Stomach (tissue), 9 donors: ENCODE measurements around the gene SORCS3. TPM values are rescaled to one million over a fixed set of nuclear protein-coding genes. Genes with fewer than 3 reads are reported as not detected.

ENCODE experiments used
- DNase-seq, 2 donors: peaks; one replicate each; pipeline versions ENCODE4 v3.0.0 to v3.0.0-alpha.2; 2013 to 2019
- H3K27ac ChIP-seq, 5 donors: fragments of 200-600 bp in 4 of 5; sonication (generic) in 4 of 5; one replicate each; pipeline ENCODE4 v1.5.1; 2013 to 2019; ENCODE audit warnings: mild to moderate bottlenecking in 1 of 5, moderate library complexity in 1 of 5
- H3K27me3 ChIP-seq, 3 donors: fragments of 200-600 bp; sonication (generic); one replicate each; pipeline ENCODE4 v1.5.1; 2017 to 2019; ENCODE audit warnings: mixed run types in 1 of 3
- H3K36me3 ChIP-seq, 4 donors: fragments of 200-600 bp; sonication (generic); 1 replicate in 3 of 4; 2 replicates in 1 of 4; pipeline ENCODE4 v1.5.1; 2016 to 2019
- H3K4me1 ChIP-seq, 4 donors: fragments of 200-600 bp; sonication (generic); one replicate each; pipeline ENCODE4 v1.5.1; 2016 to 2019
- H3K4me3 ChIP-seq, 4 donors: fragments of 200-600 bp; sonication (generic) in 3 of 4; one replicate each; pipeline ENCODE4 v1.5.1; 2016 to 2019; ENCODE audit warnings: mild to moderate bottlenecking in 1 of 4
- H3K9me3 ChIP-seq, 4 donors: fragments of 200-600 bp; sonication (generic); one replicate each; pipeline ENCODE4 v1.5.1; 2016 to 2019
- CTCF ChIP-seq, 7 experiments: fragments of 450-650 bp in 4 of 7; fragments of 200-600 bp in 3 of 7; sonication (generic) in 3 of 7; IDR thresholded peaks; one replicate each; pipeline ENCODE4 v1.5.1; 2016 to 2019; ENCODE audit warnings: antibody characterized with exemption in 7 of 7, control low read depth in 2 of 7, mild to moderate bottlenecking in 1 of 7
- EP300 ChIP-seq: sonication (generic); formaldehyde crosslinking; IDR thresholded peaks from one replicate; pipeline ENCODE4 v1.6.1; 2017; ENCODE audit warnings: antibody characterized with exemption
- POLR2A ChIP-seq, 4 donors: fragments of 450-650 bp; IDR thresholded peaks; one replicate each; pipeline ENCODE4 v1.6.1; 2016; ENCODE audit warnings: antibody characterized with exemption in 4 of 4, control low read depth in 2 of 4, mild to moderate bottlenecking in 1 of 4, moderate library complexity in 1 of 4
- POLR2AphosphoS5 ChIP-seq, 3 donors: sonication (generic); formaldehyde crosslinking; IDR thresholded peaks; one replicate each; pipeline ENCODE4 v1.6.1; 2016; ENCODE audit warnings: antibody characterized with exemption in 3 of 3
- WGBS, 5 donors: extraction: QIAGEN DNeasy Blood & Tissue Kit in 3 of 5; methylation state at CpG; one replicate each; pipeline versions ENCODE4 v1.1.5 to v1.1.7; 2013 to 2018; 5-methylcytosine and 5-hydroxymethylcytosine counted together
- intact Hi-C: fragments of 100-400 bp; cut with DNase I; formaldehyde crosslinking; loops from one replicate; pipeline ENCODE4 v1.15.1; 2023; ENCODE audit warnings: low total_unique reads
- polyA plus RNA-seq, 3 donors: library from polyadenylated mRNA; stranded (reverse); fragments of 200-250 nt; gene quantifications; one replicate each; pipeline ENCODE4 v1.2.3, GENCODE V29; 2013
- total RNA-seq, 5 donors: library from RNA; depleted of rRNA; stranded (reverse); fragments of >200 nt; gene quantifications; one replicate each; pipeline versions ENCODE4 v1.1.0 to v1.2.3, GENCODE V29; 2014 to 2016
- donor health status: healthy with polysubstance abuse.
- donor health status: Bipolar disorder and iron deficiency.
- donor health status: healthy.

Gene SORCS3
- total and polyA plus RNA-seq, 8 donors: 0.06 to 2.6 (median 0.20) TPM; not detected in 4

- intact Hi-C loops: no loop called here
- H3K27me3 ChIP-seq: peaks cover 0 to 17% (median 0%) of the 10 kb centered on the region in 3 donors
- 78 to 94% (median 86%) methylated on average over 3 of the region's 3 CpGs for WGBS, 5 donors
- no peak for TF ChIP-seq POLR2A (IDR thresholded peaks at IDR 0.05)
- TF ChIP-seq EP300: no peak
- no peak for TF ChIP-seq CTCF (IDR thresholded peaks at IDR 0.05)
- no peak for TF ChIP-seq POLR2AphosphoS5 (IDR thresholded peaks at IDR 0.05)
- H3K27ac ChIP-seq: no peak overlapping the region
- H3K4me1 ChIP-seq: no peaks in the 10 kb centered on the region
- no peaks in the 10 kb centered on the region for H3K36me3 ChIP-seq
- H3K4me3 ChIP-seq: no peak overlapping the region
- no peaks in the 10 kb centered on the region for H3K9me3 ChIP-seq
- no peak for DNase-seq
These were observed 22.5 kb downstream of the SORCS3 start for GRCh38 chr10:104663563-104663962.

DNA sequence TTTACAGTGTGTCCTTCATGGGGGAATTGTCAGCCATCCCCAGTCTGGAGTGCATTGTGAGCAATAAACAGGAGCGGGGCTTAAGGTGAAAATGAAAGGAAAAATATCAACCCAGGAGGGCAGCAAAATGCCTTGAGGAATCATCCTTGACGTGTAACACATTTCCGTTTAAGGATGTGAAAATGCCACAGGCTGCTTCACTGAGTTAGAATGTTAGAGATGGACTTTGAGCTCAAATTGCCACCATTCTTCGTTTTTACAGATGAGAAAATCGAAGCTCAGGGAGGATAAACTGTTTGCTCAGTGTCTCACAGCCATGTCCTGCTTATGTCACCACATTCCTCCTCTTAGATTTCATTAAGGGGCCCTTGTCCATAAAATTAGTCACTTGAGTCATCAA lies 23.1 kb downstream of the SORCS3 start:
- DNase-seq: no peak
- WGBS, 5 donors: 48 to 68% (median 63%) methylated on average over 5 of the region's 5 CpGs
- intact Hi-C loops: no loop called here

GRCh38 chr10:104665174-104665573 lies 24.1 kb downstream of the SORCS3 start:
- Histone ChIP-seq H3K27ac (no peak overlapping the region), H3K9me3 (peaks cover 0 to 2% (median 0%) of the 10 kb centered on the region in 4 donors), H3K4me3 (no peak overlapping the region), H3K27me3 (peaks cover 0 to 13% (median 0%) of the 10 kb centered on the region in 3 donors), H3K36me3 (no peaks in the 10 kb centered on the region), H3K4me1 (no peaks in the 10 kb centered on the region)
- TF ChIP-seq CTCF (IDR thresholded peaks at IDR 0.05) (no peak), EP300 (no peak), POLR2AphosphoS5 (IDR thresholded peaks at IDR 0.05) (no peak), POLR2A (IDR thresholded peaks at IDR 0.05) (no peak)
- 78 to 87% (median 84%) methylated on average over 4 of the region's 4 CpGs for WGBS, 5 donors
- intact Hi-C loops: no loop called here
- no peak for DNase-seq

More for the DNA sequence above, 23.1 kb downstream of the SORCS3 start:
- TF ChIP-seq POLR2AphosphoS5 (IDR thresholded peaks at IDR 0.05) (no peak), EP300 (no peak), POLR2A (IDR thresholded peaks at IDR 0.05) (no peak), CTCF (IDR thresholded peaks at IDR 0.05) (no peak)
- Histone ChIP-seq H3K27ac (no peak overlapping the region), H3K27me3 (peaks cover 0 to 17% (median 0%) of the 10 kb centered on the region in 3 donors), H3K4me3 (no peak overlapping the region), H3K9me3 (no peaks in the 10 kb centered on the region), H3K4me1 (no peaks in the 10 kb centered on the region), H3K36me3 (no peaks in the 10 kb centered on the region)

DNA sequence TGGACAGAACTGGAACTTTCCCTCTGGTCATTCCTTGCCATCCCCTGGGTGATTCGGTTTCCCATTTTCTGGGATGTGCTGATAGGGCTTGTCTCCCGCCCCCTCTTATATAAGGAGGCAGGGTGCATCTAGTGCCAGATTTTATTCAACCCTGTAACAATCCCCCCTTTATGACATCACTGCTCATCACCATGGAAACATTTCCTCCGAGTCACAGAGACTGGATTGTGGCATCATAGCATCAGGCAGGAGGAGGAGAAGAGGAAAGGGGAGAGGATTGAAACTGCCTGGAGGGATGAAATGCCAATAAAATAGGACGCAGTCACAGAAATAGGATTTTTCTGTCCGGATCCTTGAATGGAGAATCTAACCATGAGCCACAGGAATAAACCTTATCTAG lies 25.0 kb downstream of the SORCS3 start:
- Histone ChIP-seq H3K27me3 (peaks cover 0 to 7% (median 0%) of the 10 kb centered on the region in 3 donors), H3K4me1 (no peaks in the 10 kb centered on the region), H3K9me3 (peaks cover 0 to 6% (median 0%) of the 10 kb centered on the region in 4 donors), H3K27ac (no peak overlapping the region), H3K36me3 (no peaks in the 10 kb centered on the region), H3K4me3 (no peak overlapping the region)
- TF ChIP-seq CTCF (IDR thresholded peaks at IDR 0.05) (no peak), POLR2AphosphoS5 (IDR thresholded peaks at IDR 0.05) (no peak), POLR2A (IDR thresholded peaks at IDR 0.05) (no peak), EP300 (no peak)
- DNase-seq: no peak
- 75 to 84% (median 80%) methylated on average over 5 of the region's 5 CpGs for WGBS, 5 donors
- intact Hi-C loops: no loop called here
